GM12874 (cell line): ENCODE results near the gene GRAMD2A.

Experiments
- TF ChIP-seq, protein P1 (sequence below): IDR thresholded peaks from 2 replicates; pipeline ENCODE4 v1.5.1; 2011; ENCODE audit warnings: low read depth, mild to moderate bottlenecking, control low read depth, low read length, moderate library complexity; ENCODE audit not compliant: insufficient read depth

The GRAMD2A gene

DNA sequence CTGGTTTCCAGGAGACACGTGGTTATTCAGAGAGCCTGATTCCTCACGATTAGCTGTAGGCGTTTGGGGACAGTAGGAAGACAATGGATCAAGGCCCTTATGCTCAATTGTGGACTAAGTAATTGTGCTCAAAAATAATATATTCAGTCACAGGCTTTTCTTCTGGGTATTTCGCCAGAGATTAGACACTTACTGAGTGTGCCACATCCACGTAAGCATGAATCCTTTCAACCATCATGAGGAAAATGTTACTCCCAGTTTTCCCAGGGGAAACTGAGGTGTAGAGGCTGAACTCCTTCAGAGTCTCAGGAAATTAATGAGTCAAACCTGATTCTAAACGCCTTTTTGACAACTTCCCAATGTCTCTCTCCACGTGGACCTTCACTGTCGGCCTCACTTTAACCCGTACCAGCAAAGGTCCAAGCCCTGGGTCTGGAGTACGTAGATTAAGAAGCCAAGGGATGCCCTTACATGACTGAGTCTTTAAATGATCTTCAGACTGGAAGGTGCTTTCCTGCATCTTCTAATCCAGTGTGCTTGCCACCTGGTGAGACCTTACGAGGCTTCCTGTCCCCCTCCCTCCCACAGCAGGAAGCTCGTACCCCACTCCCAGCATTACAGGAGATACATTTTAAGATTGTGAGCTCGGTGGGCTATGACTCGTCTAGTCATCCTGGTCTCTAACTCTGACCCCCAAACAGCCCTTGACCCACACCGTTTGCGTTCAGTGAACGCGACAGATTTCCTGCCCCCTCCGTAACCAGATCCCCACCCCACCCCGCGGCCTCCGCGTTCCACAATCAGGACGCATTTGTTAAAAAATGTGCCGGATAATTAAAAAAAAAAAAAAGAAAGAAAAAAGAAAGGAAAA is 31.7 kb upstream of the GRAMD2A start:
- TF ChIP-seq, protein P1, sequence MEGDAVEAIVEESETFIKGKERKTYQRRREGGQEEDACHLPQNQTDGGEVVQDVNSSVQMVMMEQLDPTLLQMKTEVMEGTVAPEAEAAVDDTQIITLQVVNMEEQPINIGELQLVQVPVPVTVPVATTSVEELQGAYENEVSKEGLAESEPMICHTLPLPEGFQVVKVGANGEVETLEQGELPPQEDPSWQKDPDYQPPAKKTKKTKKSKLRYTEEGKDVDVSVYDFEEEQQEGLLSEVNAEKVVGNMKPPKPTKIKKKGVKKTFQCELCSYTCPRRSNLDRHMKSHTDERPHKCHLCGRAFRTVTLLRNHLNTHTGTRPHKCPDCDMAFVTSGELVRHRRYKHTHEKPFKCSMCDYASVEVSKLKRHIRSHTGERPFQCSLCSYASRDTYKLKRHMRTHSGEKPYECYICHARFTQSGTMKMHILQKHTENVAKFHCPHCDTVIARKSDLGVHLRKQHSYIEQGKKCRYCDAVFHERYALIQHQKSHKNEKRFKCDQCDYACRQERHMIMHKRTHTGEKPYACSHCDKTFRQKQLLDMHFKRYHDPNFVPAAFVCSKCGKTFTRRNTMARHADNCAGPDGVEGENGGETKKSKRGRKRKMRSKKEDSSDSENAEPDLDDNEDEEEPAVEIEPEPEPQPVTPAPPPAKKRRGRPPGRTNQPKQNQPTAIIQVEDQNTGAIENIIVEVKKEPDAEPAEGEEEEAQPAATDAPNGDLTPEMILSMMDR = no peak

DNA sequence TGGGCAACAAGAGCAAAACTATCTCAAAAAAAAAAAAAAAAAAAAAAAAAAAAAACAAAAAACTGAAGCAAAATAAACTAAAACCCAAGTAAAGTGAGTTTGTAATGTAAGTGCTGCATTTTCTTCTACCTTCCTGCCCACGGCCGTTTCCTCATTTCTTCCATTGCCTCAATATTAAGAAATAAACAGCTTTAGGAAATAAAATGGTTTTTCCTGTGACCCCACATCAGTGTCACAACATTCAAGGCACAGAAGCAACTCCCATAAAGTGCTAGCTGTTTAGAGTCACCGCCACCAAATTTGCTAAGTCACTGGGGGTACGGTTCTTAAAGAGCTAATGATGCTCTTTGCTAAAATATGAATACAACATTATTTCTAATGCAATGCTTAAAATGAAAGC is 30.1 kb upstream of the GRAMD2A start:
- TF ChIP-seq, protein P1 = no peak

DNA sequence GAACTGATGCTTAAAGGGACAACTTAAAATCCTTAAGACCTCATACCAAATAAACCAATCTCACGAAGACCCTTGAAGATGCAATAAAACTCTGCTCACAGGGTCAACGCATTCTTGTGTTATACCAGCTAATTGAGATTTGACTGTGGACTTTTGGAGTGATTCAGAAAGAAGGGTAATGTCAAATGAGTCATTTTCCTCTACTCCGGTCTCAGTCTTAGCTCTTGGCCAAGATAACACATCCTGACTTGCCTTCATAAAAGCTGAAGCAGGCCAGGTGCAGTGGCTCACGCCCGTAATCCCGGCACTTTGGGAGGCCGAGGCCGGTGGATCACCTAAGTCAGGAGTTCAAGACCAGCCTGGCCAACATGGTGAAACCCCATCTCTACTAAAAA is 29.6 kb upstream of the GRAMD2A start:
- TF ChIP-seq, protein P1 = no peak

DNA sequence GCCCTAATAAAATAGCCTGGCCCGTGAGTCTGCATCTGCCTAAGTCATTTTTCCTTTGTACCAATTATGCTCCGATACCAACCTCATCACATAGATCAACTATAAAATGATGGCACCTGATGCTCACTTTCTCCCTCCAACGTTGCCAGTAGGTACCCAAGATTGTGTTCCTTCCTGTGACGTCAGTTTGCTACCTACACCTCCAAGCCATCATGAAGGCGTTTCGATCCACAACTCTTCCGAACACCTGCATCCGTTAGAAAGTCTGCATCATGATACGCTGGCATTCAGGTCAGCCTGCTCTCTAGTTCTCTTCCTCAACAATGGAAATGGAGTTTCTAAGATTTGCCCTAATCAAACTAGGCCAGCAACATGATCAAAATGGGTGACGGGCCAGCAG is 25.7 kb upstream of the GRAMD2A start:
- TF ChIP-seq, protein P1 = no peak

DNA sequence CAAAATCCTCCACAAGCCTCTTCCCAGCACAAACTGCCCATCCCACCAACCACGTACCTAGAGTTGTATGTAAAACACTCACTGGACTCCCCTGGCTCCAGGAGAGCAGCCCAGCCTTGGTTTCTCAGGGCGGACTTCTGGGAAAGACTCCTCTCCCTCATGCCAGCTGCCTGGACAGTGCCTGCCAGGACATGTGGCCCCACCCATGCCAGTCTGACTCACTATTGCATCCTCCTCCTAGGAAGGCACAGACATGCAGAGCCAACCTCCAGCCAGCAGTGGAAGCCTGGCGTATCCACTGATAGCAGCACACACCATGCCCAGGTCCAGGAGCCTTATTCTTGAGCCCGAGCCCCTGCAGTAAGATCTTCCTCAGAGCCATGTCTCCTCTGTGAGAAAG is 24.8 kb upstream of the GRAMD2A start:
- TF ChIP-seq, protein P1 = no peak

DNA sequence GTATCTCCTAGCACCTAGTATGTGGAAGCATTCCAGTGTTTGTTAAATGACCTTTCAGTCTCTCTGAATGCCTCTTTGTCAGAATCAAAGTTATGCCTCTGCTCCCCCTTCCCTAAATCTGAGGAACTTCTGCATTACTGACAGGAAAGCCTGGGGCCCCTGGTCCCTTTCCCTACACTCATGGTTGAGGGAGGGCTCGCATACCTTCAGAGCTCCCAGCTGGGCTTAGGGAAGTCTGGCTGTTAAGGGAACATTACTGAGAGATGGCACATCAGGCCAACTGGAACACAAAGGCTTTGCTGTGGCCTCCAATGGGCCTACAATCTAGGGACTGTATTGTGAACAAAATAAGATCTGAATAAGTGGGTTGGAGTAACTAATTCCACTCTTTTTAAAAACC is 23.1 kb upstream of the GRAMD2A start:
- TF ChIP-seq, protein P1 = no peak

DNA sequence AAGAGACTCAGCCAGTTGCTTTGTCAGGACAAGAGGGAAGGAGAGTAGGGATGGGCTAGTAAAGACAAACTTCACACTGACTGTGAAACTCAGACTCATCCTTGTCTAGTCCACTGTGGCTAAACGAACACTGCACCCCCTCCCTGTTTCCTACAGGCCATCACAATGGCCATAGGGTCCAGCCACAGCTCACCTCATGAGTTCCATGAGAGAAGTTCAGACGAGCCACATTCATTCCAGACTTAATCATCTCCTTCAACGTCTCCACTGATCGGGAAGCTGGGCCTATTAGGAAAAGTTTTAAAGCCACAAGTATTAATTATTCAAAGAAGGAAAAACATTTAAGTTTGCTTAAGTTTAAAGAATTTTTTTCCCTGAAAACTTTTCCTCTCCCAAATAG is 19.6 kb upstream of the GRAMD2A start:
- TF ChIP-seq, protein P1 = no peak

DNA sequence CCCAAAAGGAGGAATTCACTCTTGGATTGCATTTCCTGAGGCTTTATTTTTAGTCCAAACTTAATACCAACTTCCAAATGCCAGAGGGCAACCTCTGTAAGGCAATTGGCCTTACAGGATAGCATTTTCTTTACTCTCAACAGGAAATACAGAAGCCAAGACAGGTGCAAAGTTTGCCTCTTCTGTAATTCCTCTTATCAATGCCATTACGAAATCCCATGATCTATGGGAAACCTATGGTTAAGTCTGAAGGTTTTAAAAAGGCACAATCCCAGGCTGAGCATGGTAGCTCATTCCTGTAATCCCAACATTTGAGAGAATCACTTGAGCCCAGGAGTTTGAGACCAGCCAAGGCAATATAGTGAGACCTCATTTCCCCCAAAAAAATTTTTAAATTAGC is 18.5 kb upstream of the GRAMD2A start:
- TF ChIP-seq, protein P1 = no peak
